GM23338 (cell line): ENCODE data around the gene PLOD3. TPM values are rescaled to one million over a fixed set of nuclear protein-coding genes. Genes with fewer than 3 reads are reported as not detected.

Source experiments
- EZH2 ChIP-seq: fragments of 200-600 bp; sonication (generic); IDR thresholded peaks from one replicate; pipeline ENCODE4 v1.8.0; 2017; ENCODE audit warnings: antibody characterized with exemption, mild to moderate bottlenecking, low read depth; ENCODE audit not compliant: unreplicated experiment
- NANOG ChIP-seq: IDR thresholded peaks from 2 replicates; pipeline ENCODE4 v1.6.1; 2016; ENCODE audit warnings: antibody characterized with exemption, borderline replicate concordance
- POLR2AphosphoS5 ChIP-seq: IDR thresholded peaks from 2 replicates; pipeline ENCODE4 v1.6.1; 2016; ENCODE audit warnings: antibody characterized with exemption, low read depth
- STAT1 ChIP-seq: IDR thresholded peaks from one replicate; pipeline ENCODE4 v1.6.1; 2016; ENCODE audit warnings: antibody characterized with exemption; ENCODE audit not compliant: unreplicated experiment
- ZNF331 ChIP-seq: fragments of 250-450 bp; sonication (Bioruptor Pico); IDR thresholded peaks from 2 replicates; pipeline ENCODE4 v1.5.0; 2020; ENCODE audit warnings: low read depth, mild to moderate bottlenecking, moderate library complexity
- polyA plus RNA-seq: library from polyadenylated mRNA; unstranded; fragments of >200 nt; fragmentation: Nextera tagmentation; extraction: Ambion mirVana; gene quantifications from 2 replicates; pipeline ENCODE4 v1.2.1, GENCODE V29; 2016
- total RNA-seq: library from RNA; depleted of rRNA; stranded (reverse); fragments of >200 nt; shearing (Covaris generic); gene quantifications from 2 replicates; pipeline ENCODE4 v1.2.3, GENCODE V29; 2014
- TF ChIP-seq, protein P1 (sequence below): fragments of 250-450 bp; sonication (Bioruptor Pico); IDR thresholded peaks from 2 replicates; pipeline ENCODE4 v1.5.0; 2020; ENCODE audit warnings: mild to moderate bottlenecking, moderate library complexity
- TF ChIP-seq, protein P2 (sequence below): IDR thresholded peaks from 2 replicates; pipeline ENCODE4 v1.6.1; 2016; ENCODE audit warnings: antibody characterized with exemption
- TF ChIP-seq, protein P3 (sequence below): IDR thresholded peaks from one replicate; pipeline ENCODE4 v1.6.1; 2018; ENCODE audit warnings: antibody characterized with exemption; ENCODE audit not compliant: unreplicated experiment

The PLOD3 gene
- total and polyA plus RNA-seq, 2 experiments from 2014 or later, result 35.2 to 40.7 TPM

DNA sequence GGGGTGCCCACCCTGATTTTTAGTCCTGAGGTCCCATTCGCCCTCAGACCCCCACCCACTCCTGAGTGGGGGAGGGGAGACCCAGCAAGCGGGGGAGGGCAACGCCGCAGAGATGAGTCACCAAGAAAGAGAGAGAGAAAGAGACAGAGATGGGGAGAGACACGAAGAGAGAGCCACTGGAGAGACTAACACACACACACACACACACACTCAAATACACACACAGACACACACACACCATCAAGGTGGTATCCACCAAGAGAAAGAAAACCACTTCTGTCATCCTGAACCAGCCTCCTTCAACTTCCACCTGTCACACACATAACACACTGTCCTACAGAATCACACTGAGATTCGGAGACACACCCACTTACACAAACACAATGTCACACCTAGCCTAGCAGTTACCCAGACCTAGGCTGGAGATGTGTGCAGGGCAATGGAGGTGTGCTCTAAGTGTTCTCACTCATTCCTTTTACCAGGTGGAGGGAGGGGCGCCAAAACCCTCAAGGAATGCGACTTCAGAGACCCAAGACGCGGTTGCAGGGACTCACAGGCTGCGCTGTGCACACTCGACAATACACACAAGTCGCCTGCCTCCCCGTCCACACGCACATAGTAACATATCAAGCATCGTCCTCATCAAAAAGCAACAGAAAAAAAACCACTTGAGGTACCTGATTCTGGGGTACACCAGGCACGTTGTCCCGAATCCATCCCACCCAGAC is 48.1 kb downstream of the PLOD3 start (continued):
- TF ChIP-seq, protein P1, sequence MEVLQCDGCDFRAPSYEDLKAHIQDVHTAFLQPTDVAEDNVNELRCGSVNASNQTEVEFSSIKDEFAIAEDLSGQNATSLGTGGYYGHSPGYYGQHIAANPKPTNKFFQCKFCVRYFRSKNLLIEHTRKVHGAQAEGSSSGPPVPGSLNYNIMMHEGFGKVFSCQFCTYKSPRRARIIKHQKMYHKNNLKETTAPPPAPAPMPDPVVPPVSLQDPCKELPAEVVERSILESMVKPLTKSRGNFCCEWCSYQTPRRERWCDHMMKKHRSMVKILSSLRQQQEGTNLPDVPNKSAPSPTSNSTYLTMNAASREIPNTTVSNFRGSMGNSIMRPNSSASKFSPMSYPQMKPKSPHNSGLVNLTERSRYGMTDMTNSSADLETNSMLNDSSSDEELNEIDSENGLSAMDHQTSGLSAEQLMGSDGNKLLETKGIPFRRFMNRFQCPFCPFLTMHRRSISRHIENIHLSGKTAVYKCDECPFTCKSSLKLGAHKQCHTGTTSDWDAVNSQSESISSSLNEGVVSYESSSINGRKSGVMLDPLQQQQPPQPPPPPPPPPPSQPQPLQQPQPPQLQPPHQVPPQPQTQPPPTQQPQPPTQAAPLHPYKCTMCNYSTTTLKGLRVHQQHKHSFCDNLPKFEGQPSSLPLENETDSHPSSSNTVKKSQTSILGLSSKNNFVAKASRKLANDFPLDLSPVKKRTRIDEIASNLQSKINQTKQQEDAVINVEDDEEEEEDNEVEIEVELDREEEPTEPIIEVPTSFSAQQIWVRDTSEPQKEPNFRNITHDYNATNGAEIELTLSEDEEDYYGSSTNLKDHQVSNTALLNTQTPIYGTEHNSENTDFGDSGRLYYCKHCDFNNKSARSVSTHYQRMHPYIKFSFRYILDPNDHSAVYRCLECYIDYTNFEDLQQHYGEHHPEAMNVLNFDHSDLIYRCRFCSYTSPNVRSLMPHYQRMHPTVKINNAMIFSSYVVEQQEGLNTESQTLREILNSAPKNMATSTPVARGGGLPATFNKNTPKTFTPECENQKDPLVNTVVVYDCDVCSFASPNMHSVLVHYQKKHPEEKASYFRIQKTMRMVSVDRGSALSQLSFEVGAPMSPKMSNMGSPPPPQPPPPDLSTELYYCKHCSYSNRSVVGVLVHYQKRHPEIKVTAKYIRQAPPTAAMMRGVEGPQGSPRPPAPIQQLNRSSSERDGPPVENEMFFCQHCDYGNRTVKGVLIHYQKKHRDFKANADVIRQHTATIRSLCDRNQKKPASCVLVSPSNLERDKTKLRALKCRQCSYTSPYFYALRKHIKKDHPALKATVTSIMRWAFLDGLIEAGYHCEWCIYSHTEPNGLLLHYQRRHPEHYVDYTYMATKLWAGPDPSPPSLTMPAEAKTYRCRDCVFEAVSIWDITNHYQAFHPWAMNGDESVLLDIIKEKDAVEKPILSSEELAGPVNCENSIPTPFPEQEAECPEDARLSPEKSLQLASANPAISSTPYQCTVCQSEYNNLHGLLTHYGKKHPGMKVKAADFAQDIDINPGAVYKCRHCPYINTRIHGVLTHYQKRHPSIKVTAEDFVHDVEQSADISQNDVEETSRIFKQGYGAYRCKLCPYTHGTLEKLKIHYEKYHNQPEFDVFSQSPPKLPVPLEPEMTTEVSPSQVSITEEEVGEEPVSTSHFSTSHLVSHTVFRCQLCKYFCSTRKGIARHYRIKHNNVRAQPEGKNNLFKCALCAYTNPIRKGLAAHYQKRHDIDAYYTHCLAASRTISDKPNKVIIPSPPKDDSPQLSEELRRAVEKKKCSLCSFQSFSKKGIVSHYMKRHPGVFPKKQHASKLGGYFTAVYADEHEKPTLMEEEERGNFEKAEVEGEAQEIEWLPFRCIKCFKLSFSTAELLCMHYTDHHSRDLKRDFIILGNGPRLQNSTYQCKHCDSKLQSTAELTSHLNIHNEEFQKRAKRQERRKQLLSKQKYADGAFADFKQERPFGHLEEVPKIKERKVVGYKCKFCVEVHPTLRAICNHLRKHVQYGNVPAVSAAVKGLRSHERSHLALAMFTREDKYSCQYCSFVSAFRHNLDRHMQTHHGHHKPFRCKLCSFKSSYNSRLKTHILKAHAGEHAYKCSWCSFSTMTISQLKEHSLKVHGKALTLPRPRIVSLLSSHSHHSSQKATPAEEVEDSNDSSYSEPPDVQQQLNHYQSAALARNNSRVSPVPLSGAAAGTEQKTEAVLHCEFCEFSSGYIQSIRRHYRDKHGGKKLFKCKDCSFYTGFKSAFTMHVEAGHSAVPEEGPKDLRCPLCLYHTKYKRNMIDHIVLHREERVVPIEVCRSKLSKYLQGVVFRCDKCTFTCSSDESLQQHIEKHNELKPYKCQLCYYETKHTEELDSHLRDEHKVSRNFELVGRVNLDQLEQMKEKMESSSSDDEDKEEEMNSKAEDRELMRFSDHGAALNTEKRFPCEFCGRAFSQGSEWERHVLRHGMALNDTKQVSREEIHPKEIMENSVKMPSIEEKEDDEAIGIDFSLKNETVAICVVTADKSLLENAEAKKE (CRISPR knock-in tag), result no peak
- TF ChIP-seq ZNF331 (CRISPR knock-in tag), result no peak
- TF ChIP-seq, protein P2, sequence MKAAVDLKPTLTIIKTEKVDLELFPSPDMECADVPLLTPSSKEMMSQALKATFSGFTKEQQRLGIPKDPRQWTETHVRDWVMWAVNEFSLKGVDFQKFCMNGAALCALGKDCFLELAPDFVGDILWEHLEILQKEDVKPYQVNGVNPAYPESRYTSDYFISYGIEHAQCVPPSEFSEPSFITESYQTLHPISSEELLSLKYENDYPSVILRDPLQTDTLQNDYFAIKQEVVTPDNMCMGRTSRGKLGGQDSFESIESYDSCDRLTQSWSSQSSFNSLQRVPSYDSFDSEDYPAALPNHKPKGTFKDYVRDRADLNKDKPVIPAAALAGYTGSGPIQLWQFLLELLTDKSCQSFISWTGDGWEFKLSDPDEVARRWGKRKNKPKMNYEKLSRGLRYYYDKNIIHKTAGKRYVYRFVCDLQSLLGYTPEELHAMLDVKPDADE, result no peak
- TF ChIP-seq POLR2AphosphoS5, result no peak
- TF ChIP-seq EZH2, result no peak
- TF ChIP-seq NANOG, result no peak
- TF ChIP-seq, protein P3, sequence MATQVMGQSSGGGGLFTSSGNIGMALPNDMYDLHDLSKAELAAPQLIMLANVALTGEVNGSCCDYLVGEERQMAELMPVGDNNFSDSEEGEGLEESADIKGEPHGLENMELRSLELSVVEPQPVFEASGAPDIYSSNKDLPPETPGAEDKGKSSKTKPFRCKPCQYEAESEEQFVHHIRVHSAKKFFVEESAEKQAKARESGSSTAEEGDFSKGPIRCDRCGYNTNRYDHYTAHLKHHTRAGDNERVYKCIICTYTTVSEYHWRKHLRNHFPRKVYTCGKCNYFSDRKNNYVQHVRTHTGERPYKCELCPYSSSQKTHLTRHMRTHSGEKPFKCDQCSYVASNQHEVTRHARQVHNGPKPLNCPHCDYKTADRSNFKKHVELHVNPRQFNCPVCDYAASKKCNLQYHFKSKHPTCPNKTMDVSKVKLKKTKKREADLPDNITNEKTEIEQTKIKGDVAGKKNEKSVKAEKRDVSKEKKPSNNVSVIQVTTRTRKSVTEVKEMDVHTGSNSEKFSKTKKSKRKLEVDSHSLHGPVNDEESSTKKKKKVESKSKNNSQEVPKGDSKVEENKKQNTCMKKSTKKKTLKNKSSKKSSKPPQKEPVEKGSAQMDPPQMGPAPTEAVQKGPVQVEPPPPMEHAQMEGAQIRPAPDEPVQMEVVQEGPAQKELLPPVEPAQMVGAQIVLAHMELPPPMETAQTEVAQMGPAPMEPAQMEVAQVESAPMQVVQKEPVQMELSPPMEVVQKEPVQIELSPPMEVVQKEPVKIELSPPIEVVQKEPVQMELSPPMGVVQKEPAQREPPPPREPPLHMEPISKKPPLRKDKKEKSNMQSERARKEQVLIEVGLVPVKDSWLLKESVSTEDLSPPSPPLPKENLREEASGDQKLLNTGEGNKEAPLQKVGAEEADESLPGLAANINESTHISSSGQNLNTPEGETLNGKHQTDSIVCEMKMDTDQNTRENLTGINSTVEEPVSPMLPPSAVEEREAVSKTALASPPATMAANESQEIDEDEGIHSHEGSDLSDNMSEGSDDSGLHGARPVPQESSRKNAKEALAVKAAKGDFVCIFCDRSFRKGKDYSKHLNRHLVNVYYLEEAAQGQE, result no peak
- TF ChIP-seq STAT1, result no peak
